ENCODE results near the gene CREBL2.
A peak's percentile ranks its signal among the peaks of the same experiment; 100 is the strongest.

The CREBL2 gene

GRCh38 chr12:12681061-12681765 is 69.5 kb downstream of the CREBL2 start:
- DNase-seq (ENCODE audit: low read depth), result no peak

GRCh38 chr12:12682284-12682683 is 70.6 kb downstream of the CREBL2 start:
- DNase-seq (ENCODE audit: low read depth), result no peak

GRCh38 chr12:12683136-12683697 is 71.5 kb downstream of the CREBL2 start:
- no peak for DNase-seq (ENCODE audit: low read depth)

GRCh38 chr12:12683725-12684124 is 72.0 kb downstream of the CREBL2 start:
- DNase-seq (ENCODE audit: low read depth), result no peak

- DNase-seq (ENCODE audit: low read depth), result no peak
Observed at GRCh38 chr12:12684375-12685106, 72.9 kb downstream of the CREBL2 start.

- no peak for DNase-seq (ENCODE audit: low read depth)
Observed at GRCh38 chr12:12685305-12685704, 73.6 kb downstream of the CREBL2 start.

GRCh38 chr12:12686472-12686871 is 74.8 kb downstream of the CREBL2 start:
- DNase-seq (ENCODE audit: low read depth), result no peak

GRCh38 chr12:12686925-12687324 is 75.2 kb downstream of the CREBL2 start:
- DNase-seq (ENCODE audit: low read depth), result peak; percentile 78

- no peak for DNase-seq (ENCODE audit: low read depth)
Observed at GRCh38 chr12:12689647-12690300, 78.1 kb downstream of the CREBL2 start.

GRCh38 chr12:12691549-12691948 is 79.9 kb downstream of the CREBL2 start:
- DNase-seq (ENCODE audit: low read depth), result no peak

- DNase-seq (ENCODE audit: low read depth), result no peak
Observed at GRCh38 chr12:12693111-12693671, 81.5 kb downstream of the CREBL2 start.
